ENCODE measurements around the gene FOXI1. TPM values are rescaled to one million over a fixed set of nuclear protein-coding genes. Genes with fewer than 3 reads are reported as not detected.

FOXI1 gene
- total and polyA plus RNA-seq, 12 donors: not detected

DNA sequence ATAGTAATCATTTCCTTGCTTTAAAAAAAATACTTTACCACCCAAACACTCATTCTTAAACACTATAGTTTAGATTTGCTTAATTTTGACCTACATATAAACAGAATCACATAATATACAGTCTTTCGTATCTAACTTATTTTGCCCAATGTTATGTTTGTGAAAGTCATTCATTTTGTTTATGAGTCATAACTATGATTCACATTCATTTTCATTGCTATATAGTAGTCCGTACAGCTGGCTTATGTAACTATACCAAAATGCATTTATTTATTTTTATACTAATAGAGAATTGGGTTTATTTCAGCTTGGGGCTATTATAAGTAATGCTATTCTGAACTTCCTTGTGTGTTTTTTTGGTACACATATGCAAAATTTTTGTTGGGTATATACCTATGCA is 33.9 kb upstream of the FOXI1 start:
- ATAC-seq (no peak), DNase-seq (no peak)
- no peak overlapping the region for H3K4me3 ChIP-seq
- no peak overlapping the region for H3K27ac ChIP-seq
- peaks cover 0 to 73% (median 0%) of the 10 kb centered on the region in 9 donors for H3K36me3 ChIP-seq
- intact Hi-C loops (cut with DNase I): loop anchor here in 6 of 10 donors (2.0 to 5.0 kb wide), 3 partner anchors 369 to 374 kb away; no protein-coding TSS in a partner anchor
- no peaks in the 10 kb centered on the region for H3K9me3 ChIP-seq
- TF ChIP-seq, protein P1, sequence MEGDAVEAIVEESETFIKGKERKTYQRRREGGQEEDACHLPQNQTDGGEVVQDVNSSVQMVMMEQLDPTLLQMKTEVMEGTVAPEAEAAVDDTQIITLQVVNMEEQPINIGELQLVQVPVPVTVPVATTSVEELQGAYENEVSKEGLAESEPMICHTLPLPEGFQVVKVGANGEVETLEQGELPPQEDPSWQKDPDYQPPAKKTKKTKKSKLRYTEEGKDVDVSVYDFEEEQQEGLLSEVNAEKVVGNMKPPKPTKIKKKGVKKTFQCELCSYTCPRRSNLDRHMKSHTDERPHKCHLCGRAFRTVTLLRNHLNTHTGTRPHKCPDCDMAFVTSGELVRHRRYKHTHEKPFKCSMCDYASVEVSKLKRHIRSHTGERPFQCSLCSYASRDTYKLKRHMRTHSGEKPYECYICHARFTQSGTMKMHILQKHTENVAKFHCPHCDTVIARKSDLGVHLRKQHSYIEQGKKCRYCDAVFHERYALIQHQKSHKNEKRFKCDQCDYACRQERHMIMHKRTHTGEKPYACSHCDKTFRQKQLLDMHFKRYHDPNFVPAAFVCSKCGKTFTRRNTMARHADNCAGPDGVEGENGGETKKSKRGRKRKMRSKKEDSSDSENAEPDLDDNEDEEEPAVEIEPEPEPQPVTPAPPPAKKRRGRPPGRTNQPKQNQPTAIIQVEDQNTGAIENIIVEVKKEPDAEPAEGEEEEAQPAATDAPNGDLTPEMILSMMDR (IDR thresholded peaks at IDR 0.05): no peak
- peaks cover 0 to 33% (median 3%) of the 10 kb centered on the region in 7 donors for H3K27me3 ChIP-seq
- no peaks in the 10 kb centered on the region for H3K4me1 ChIP-seq
- WGBS, 2 donors: 93% methylated on average over 2 of the region's 2 CpGs

DNA sequence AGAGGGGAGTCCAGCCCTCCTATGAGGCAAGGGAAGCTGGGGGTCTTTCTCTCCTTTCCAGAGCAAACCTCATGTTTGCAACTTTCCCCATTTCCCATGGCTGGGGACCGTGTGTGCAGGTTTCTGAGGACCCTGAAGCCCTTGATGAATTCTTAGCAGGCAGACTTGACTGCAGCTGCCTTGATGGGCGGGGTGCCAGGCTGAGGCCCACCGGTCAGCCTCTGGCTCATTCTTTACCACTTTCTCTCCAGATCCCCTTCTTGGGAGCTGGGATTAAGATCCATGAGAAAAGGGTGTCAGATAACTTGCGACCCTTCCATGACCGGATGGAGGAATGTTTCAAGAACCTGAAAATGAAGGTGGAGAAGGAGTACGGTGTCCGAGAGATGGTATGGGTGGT is 30.0 kb upstream of the FOXI1 start:
- Histone ChIP-seq H3K9me3 (no peaks in the 10 kb centered on the region), H3K4me1 (no peaks in the 10 kb centered on the region), H3K27me3 (peaks cover 0 to 21% (median 0%) of the 10 kb centered on the region in 7 donors), H3K4me3 (no peak overlapping the region), H3K36me3 (peaks cover 0 to 74% (median 0%) of the 10 kb centered on the region in 9 donors), H3K27ac (no peak overlapping the region)
- intact Hi-C loops (cut with DNase I): no loop called here
- ATAC-seq: no peak
- DNase-seq: no peak
- TF ChIP-seq, protein P1 (IDR thresholded peaks at IDR 0.05): no peak
- 73 to 75% methylated on average over 7 of the region's 7 CpGs for WGBS, 2 donors

DNA sequence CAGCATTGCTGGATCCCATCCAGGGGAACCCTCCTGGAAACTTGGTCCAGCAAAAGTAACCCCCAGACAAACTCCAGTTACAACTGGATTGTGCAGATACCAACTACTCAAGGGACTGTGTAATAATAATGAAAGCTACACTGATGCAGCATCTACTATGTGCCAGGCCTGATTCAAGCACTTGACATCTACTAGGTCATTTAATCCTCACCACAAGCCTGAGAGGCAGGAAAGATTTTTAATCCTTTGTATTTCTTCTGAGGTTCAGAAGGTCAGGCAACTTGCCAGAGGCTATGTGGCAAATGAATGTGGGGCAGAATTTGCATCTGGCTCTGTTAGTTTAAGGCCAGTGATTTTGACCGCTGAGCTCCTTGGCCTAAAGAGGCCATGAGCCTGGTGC is 29.5 kb upstream of the FOXI1 start:
- Histone ChIP-seq H3K27me3 (peaks cover 0 to 16% (median 0%) of the 10 kb centered on the region in 7 donors), H3K36me3 (peaks cover 0 to 74% (median 0%) of the 10 kb centered on the region in 9 donors), H3K27ac (no peak overlapping the region), H3K4me1 (no peaks in the 10 kb centered on the region), H3K4me3 (no peak overlapping the region), H3K9me3 (no peaks in the 10 kb centered on the region)
- intact Hi-C loops (cut with DNase I): no loop called here
- ATAC-seq: no peak
- WGBS, 2 donors: 35 to 95% methylated on average over 1 of the region's 1 CpG
- no peak for DNase-seq
- TF ChIP-seq, protein P1 (IDR thresholded peaks at IDR 0.05): no peak

DNA sequence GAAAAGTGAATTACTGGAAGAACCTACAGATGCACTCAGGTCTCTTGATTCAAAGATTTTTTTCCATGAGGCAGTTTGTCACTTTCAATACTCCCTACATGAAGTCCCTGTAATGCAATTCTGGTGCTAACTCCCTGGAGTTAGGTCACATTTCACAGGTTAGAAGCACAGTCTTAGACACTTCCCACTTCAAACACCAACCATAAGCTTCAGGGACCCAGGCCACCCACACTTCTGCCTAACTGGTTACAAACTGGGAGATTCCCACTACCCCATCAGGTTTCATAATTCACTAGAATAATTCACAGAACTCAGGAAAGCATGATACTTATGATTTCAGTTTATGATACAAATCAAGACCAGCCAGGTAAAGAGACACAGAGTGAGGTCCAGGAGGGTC is 29.0 kb upstream of the FOXI1 start:
- Histone ChIP-seq H3K36me3 (peaks cover 0 to 76% (median 0%) of the 10 kb centered on the region in 9 donors), H3K27ac (no peak overlapping the region), H3K27me3 (peaks cover 0 to 16% (median 0%) of the 10 kb centered on the region in 7 donors), H3K4me3 (no peak overlapping the region), H3K9me3 (no peaks in the 10 kb centered on the region), H3K4me1 (no peaks in the 10 kb centered on the region)
- TF ChIP-seq, protein P1 (IDR thresholded peaks at IDR 0.05): no peak
- intact Hi-C loops (cut with DNase I): no loop called here
- ATAC-seq: no peak
- DNase-seq: no peak
